Stimulated activated CD4-positive, alpha-beta T cell treated with anti-CD3 and anti-CD28 coated beads, Interleukin-1b, Interleukin-23, amount 100 ng/mL, for 1 hour (primary cell): ENCODE measurements around the gene GPATCH2L.
A peak's percentile ranks its signal among the peaks of the same experiment; 100 is the strongest.

Experiments used
- DNase-seq, 2 donors: peaks; one replicate each; pipeline ENCODE4 v3.0.0-alpha.2; 2020; ENCODE audit warnings: low read depth in 2 of 2

GPATCH2L gene

GRCh38 chr14:76136476-76137110 lies 15.1 kb upstream of the GPATCH2L start:
- DNase-seq = no peak

DNA sequence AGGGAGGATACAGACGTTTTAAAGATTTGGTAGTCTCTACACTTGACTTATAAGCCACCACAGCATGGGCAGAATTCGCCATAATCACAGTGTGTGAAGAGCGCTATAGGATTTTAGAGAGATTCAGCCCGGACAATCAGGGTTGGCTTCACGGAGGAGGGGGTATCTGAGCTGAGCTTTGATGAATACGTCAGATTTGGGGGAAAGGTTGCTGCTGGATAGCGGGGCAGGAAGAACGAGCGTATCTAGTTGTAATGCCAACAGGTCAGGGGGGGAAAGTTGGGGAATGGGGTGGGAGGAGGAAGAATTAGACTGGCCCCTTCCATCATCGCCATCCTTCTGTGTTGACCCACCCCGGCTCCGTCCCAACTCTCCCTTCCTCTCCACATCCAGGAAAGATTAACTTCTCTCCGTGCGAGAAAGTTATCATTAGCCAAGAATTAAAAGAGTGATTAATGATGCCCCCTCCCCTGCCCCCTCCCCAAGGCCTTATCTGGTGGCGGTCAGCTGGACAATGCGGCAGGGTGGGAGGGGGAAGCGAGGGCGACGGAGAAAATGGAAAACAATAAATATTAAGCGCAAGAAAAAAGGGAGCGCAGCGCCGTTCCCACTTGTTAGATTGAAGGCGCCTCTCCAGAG lies 13.5 kb upstream of the GPATCH2L start:
- no peak for DNase-seq

GRCh38 chr14:76138758-76139723 lies 12.7 kb upstream of the GPATCH2L start:
- no peak for DNase-seq

- no peak for DNase-seq
Observed at GRCh38 chr14:76143642-76144041, 8.1 kb upstream of the GPATCH2L start.

DNA sequence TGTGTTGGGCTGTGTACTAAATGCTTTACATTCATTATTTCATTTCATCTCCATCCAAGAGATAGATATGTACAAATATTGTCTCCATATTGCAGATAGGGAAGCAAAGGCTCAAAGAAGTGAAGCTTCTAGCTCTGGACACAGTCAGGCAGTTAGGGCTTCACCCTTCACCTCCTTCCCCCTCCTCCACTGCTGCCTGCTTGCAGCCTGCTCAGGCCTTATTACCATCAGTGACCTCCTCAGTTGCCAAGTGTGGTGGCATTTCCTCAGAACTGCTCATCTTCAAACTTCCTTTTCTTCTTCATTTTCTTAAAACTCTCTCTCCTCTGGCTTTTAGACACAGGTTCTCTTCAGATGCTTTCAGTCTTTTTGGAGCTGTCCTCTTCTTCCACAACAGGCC lies 4.7 kb upstream of the GPATCH2L start:
- DNase-seq = no peak

DNA sequence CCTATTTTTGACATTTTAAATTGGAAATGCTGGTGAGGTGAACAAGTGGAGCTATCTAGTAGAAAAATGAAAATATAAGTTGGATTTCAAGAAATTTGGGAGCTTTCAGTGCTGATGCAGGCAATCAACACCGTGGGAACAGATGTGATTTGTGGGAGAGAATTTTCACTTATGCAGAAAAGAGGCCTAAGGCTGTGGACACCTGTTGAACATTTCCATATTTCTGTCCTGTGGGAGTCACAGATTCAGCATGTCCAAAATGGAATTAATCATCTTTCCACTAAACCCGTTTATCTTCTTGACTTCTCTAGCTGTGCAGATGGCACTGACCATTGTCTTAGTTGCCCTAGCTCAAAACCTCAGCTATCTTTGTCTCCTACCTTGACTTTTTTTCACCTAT lies 2.5 kb upstream of the GPATCH2L start:
- DNase-seq = no peak

GRCh38 chr14:76152333-76152681 lies 585 bp downstream of the GPATCH2L start:
- peak; percentile 32 for DNase-seq

- no peak for DNase-seq
Observed at GRCh38 chr14:76153919-76154318, 2.2 kb downstream of the GPATCH2L start.

GRCh38 chr14:76154539-76155126 lies 2.9 kb downstream of the GPATCH2L start:
- no peak for DNase-seq

DNA sequence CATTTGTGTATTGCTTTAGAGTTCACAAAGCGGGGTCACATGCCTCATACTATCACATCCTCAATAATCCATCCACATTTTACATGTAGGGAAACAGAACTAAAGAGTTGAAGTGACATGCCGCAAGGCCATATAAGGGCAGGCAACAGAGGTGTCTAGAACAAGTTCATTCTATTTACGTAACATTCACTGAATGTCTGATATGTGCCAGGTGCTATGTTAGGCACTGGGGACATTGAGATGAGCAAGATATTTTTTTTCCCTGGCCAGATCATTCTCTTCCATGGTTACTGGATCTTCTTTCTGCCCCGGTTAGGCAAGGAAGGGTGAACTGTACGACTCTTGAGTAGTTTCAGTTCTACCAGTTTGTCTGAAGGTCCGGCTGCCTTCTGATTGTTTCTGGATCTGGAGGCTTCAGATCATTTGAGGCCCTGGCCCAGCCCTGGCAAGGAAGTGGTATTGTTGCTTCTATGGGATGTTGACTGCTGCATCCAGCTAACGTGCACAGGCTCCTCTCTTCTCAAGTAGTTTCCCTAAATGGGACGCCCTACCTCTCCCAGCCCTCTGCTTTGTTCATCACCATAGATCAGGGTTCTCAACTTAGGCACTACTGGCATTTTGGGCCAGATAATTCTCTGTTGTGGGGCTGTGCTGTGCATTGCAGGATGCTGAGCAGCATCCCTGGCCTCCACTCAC lies 12.1 kb downstream of the GPATCH2L start:
- DNase-seq = no peak

- DNase-seq = no peak
Observed at GRCh38 chr14:76168531-76168930, 16.8 kb downstream of the GPATCH2L start.

DNA sequence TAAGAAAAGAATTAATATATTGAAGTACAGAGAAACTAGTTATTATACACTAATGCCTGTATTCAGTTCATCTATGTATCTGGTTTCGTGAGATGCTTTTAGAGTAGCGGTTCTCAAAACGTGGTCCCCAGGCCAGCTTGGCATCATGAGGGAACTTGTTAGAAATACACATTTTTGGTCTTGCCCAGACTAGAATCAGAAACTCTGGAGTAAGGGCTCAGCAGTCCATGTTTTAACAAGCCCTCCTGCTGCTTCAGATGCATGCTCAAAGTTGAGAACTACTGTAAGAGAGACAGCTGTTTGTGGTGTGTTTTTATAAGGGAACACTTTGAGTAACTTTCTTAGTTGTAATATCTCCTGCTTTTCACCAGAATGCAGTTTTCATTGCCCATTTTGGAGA lies 18.1 kb downstream of the GPATCH2L start:
- DNase-seq = no peak

DNA sequence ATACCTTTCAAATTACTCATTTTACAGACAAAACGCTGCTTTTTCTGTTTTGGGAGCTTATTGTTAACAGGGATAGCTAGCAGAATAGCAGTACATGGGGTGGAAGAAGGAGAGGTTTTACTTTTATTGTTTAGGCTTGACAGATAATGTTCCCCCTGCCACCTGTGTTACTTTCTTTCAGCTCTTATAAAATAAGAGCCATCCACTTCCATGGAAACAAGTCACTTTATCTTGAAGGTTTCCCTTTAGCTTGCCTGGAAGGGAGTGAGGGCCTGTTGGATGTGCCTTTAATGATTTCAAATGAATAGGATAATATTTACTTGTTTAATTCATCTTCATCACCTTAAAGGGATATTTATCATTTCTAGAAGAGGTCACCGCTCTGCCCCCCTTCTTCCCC lies 23.3 kb downstream of the GPATCH2L start:
- no peak for DNase-seq

DNA sequence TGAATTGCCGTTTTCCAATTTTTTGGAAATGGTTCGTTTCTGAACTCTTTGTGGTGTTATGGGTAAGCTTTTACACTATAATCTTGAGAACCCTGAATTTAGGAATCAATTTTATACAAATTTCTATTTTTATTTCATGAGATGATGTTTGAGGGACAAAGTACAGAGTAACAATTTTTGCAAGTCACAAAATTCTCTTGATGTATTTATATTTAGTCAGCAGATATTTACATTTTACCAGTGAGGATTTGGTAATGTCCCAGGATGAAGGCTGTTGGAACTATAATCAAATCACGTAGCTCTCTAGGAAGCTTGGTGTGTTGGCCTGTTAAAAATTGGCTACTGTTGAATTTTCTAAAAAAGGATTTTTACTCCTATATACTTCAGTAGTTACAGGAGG lies 24.2 kb downstream of the GPATCH2L start:
- DNase-seq = no peak

DNA sequence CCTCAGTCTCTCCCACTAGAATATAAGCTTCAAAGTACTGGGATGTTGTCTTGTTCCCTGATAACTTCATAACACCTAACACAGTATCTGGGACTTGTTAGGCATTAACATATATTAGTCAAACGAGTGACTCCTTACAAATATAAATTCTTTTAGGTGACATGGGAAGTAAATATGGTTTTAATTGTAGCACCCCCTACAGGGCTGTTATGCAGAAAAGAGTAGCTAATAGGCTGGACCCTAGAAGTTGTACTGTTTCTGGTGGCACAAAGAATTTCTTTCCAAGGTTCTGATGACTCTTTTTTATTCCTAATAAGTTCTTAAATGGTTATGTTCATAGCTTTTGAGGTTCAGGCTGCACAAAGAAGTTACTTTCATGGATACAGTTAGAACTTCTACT lies 29.8 kb downstream of the GPATCH2L start:
- DNase-seq = no peak

GRCh38 chr14:76186308-76187027 lies 34.7 kb downstream of the GPATCH2L start:
- no peak for DNase-seq

GRCh38 chr14:76191297-76191696 lies 39.6 kb downstream of the GPATCH2L start:
- DNase-seq = no peak

DNA sequence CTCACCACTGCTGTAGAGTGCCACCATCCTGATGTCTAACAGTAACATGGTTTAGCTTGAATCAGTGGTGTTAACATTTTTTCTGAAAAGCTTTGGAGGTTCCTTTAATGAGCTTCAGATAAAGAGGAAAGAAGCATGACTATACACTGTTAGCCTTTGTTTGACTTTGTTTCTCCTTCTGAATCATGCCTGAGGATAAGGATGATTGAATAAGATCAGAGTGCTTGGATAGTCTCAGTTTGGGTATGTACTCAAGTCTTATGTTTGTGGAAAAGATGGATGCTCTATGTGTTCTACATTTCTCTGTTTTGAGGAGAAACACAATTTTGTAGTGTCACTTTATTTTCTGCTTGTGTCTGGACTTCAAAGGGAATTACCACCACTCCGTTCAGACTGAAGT lies 42.0 kb downstream of the GPATCH2L start:
- no peak for DNase-seq

GRCh38 chr14:76194327-76194726 lies 42.6 kb downstream of the GPATCH2L start:
- DNase-seq = no peak

DNA sequence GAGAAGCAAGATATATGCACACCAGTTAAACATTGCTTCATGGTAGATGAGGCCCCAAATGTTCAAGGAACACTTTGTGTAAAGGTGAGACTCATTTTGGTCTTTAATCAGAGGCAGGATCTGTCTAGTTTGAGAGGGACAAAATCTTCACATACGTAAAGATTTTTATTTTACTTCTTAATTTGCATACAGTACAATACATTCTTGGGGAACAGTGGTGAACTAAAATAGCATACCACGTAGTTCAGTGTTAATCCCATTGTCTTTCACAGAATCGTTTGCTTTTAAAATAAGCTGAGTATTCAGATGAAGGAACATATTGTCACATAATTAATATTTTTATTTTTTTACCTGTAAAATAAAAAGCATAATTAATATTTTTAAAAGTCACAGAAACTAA lies 43.3 kb downstream of the GPATCH2L start:
- DNase-seq = no peak
